Activated naive CD4-positive, alpha-beta T cell treated with anti-CD3 and anti-CD28 coated beads for 36 hours (primary cell): ENCODE results near the gene BTG1. TPM values are rescaled to one million over a fixed set of nuclear protein-coding genes. Genes with fewer than 3 reads are reported as not detected.

ENCODE experiments used
- CTCF ChIA-PET: fragments of 350-600 bp; sonication (Branson Sonifier 250); formaldehyde crosslinking; loops from one replicate; lab custom pipeline; 2021; ENCODE audit warnings: antibody characterized with exemption; lab: Charles Lee
- DNase-seq: peaks from one replicate; pipeline ENCODE4 v3.0.0-alpha.2; 2020
- H3K27ac Mint-ChIP-seq: one replicate; pipeline ENCODE4 v1.8.0; 2021; ENCODE audit warnings: mild to moderate bottlenecking, mixed read lengths
- H3K27me3 Mint-ChIP-seq: one replicate; pipeline ENCODE4 v1.8.0; 2021; ENCODE audit warnings: low read depth, mixed read lengths
- H3K36me3 Mint-ChIP-seq: one replicate; pipeline ENCODE4 v1.8.0; 2021; ENCODE audit warnings: low read depth, mixed read lengths
- H3K4me1 Mint-ChIP-seq: one replicate; pipeline ENCODE4 v1.8.0; 2021; ENCODE audit warnings: low read depth, mixed read lengths
- H3K4me3 Mint-ChIP-seq: one replicate; pipeline ENCODE4 v1.8.0; 2021; ENCODE audit warnings: mild to moderate bottlenecking, moderate library complexity, mixed read lengths
- H3K9me3 Mint-ChIP-seq: one replicate; pipeline ENCODE4 v1.8.0; 2021; ENCODE audit warnings: mixed read lengths
- intact Hi-C: fragments of 100-400 bp; cut with micrococcal nuclease; formaldehyde crosslinking; loops from one replicate; pipeline ENCODE4 v1.15.1; 2023
- total RNA-seq, 2 experiments: library from RNA; stranded (reverse); gene quantifications; one replicate each; pipeline ENCODE4 v1.2.3, GENCODE V29; 2021

BTG1 gene
- total RNA-seq, 2 experiments from 2014 or later = 218 to 223 TPM

GRCh38 chr12:92175961-92176360 is 30.3 kb upstream of the BTG1 start:
- peaks cover 21% of the 10 kb centered on the region for H3K4me1 Mint-ChIP-seq
- no peak overlapping the region for H3K4me3 Mint-ChIP-seq
- no peak for DNase-seq
- no peaks in the 10 kb centered on the region for H3K36me3 Mint-ChIP-seq
- H3K27me3 Mint-ChIP-seq = no peaks in the 10 kb centered on the region
- no peaks in the 10 kb centered on the region for H3K9me3 Mint-ChIP-seq
- intact Hi-C loops = no loop called here
- H3K27ac Mint-ChIP-seq = no peak overlapping the region
- CTCF ChIA-PET = no interaction called here

GRCh38 chr12:92170050-92170449 is 24.4 kb upstream of the BTG1 start:
- DNase-seq = no peak
- intact Hi-C loops = loop anchor here (1.0 kb wide), 1 partner anchor 15 kb away; no protein-coding TSS in a partner anchor
- CTCF ChIA-PET = interaction anchor here (0.6 to 1.2 kb wide), 3 partner anchors 20 to 286 kb away, joined by 3 to 4 read pairs (median 3); no protein-coding TSS in a partner anchor
- Mint-ChIP-seq H3K4me3 (no peak overlapping the region), H3K36me3 (no peaks in the 10 kb centered on the region), H3K27ac (no peak overlapping the region), H3K9me3 (no peaks in the 10 kb centered on the region), H3K4me1 (peaks cover 39% of the 10 kb centered on the region), H3K27me3 (no peaks in the 10 kb centered on the region)

- H3K4me1 Mint-ChIP-seq = peaks cover 53% of the 10 kb centered on the region
- no peaks in the 10 kb centered on the region for H3K9me3 Mint-ChIP-seq
- no peak for DNase-seq
- no peaks in the 10 kb centered on the region for H3K27me3 Mint-ChIP-seq
- H3K36me3 Mint-ChIP-seq = no peaks in the 10 kb centered on the region
- intact Hi-C loops = no loop called here
- no peak overlapping the region for H3K4me3 Mint-ChIP-seq
- H3K27ac Mint-ChIP-seq = no peak overlapping the region
- CTCF ChIA-PET = interaction anchor here (1.0 to 1.1 kb wide), 2 partner anchors 9 to 18 kb away, joined by 3 read pairs; no protein-coding TSS in a partner anchor
Observed at GRCh38 chr12:92167075-92167474, 21.4 kb upstream of the BTG1 start.

GRCh38 chr12:92164712-92165111 is 19.1 kb upstream of the BTG1 start:
- no peak overlapping the region for H3K4me3 Mint-ChIP-seq
- no peaks in the 10 kb centered on the region for H3K27me3 Mint-ChIP-seq
- CTCF ChIA-PET = no interaction called here
- no peak overlapping the region for H3K27ac Mint-ChIP-seq
- no peaks in the 10 kb centered on the region for H3K36me3 Mint-ChIP-seq
- DNase-seq = no peak
- no peaks in the 10 kb centered on the region for H3K9me3 Mint-ChIP-seq
- H3K4me1 Mint-ChIP-seq = peaks cover 60% of the 10 kb centered on the region
- intact Hi-C loops = no loop called here

GRCh38 chr12:92162079-92162478 is 16.4 kb upstream of the BTG1 start:
- H3K4me3 Mint-ChIP-seq = no peak overlapping the region
- no peaks in the 10 kb centered on the region for H3K9me3 Mint-ChIP-seq
- no peak for DNase-seq
- no peak overlapping the region for H3K27ac Mint-ChIP-seq
- no peaks in the 10 kb centered on the region for H3K27me3 Mint-ChIP-seq
- intact Hi-C loops = no loop called here
- CTCF ChIA-PET = no interaction called here
- peaks cover 70% of the 10 kb centered on the region for H3K4me1 Mint-ChIP-seq
- H3K36me3 Mint-ChIP-seq = no peaks in the 10 kb centered on the region

- Mint-ChIP-seq H3K27ac (peak overlapping the region; percentile 89), H3K27me3 (no peaks in the 10 kb centered on the region), H3K36me3 (no peaks in the 10 kb centered on the region), H3K4me1 (peaks cover 72% of the 10 kb centered on the region), H3K4me3 (peak overlapping the region; percentile 55), H3K9me3 (peaks cover 2% of the 10 kb centered on the region)
- DNase-seq = no peak
- CTCF ChIA-PET = no interaction called here
- intact Hi-C loops = loop anchor here (1.0 kb wide), 2 partner anchors 12 to 26 kb away; no protein-coding TSS in a partner anchor
Observed at GRCh38 chr12:92158796-92159439, 13.3 kb upstream of the BTG1 start.

- no peak overlapping the region for H3K4me3 Mint-ChIP-seq
- peaks cover 3% of the 10 kb centered on the region for H3K36me3 Mint-ChIP-seq
- CTCF ChIA-PET = no interaction called here
- intact Hi-C loops = no loop called here
- H3K4me1 Mint-ChIP-seq = peaks cover 58% of the 10 kb centered on the region
- no peaks in the 10 kb centered on the region for H3K27me3 Mint-ChIP-seq
- peaks cover 2% of the 10 kb centered on the region for H3K9me3 Mint-ChIP-seq
- H3K27ac Mint-ChIP-seq = peak overlapping the region; percentile 10
- DNase-seq = no peak
Observed at GRCh38 chr12:92156704-92157395, 11.2 kb upstream of the BTG1 start.

GRCh38 chr12:92156139-92156538 is 10.5 kb upstream of the BTG1 start:
- peaks cover 2% of the 10 kb centered on the region for H3K9me3 Mint-ChIP-seq
- H3K27ac Mint-ChIP-seq = no peak overlapping the region
- intact Hi-C loops = no loop called here
- CTCF ChIA-PET = interaction anchor here (0.6 kb wide), 1 partner anchor 54 kb away, joined by 3 read pairs; no protein-coding TSS in a partner anchor
- no peak for DNase-seq
- H3K27me3 Mint-ChIP-seq = no peaks in the 10 kb centered on the region
- peaks cover 52% of the 10 kb centered on the region for H3K4me1 Mint-ChIP-seq
- peaks cover 8% of the 10 kb centered on the region for H3K36me3 Mint-ChIP-seq
- H3K4me3 Mint-ChIP-seq = no peak overlapping the region

- Mint-ChIP-seq H3K36me3 (peaks cover 8% of the 10 kb centered on the region), H3K4me1 (peaks cover 48% of the 10 kb centered on the region), H3K27me3 (no peaks in the 10 kb centered on the region), H3K4me3 (no peak overlapping the region), H3K27ac (no peak overlapping the region), H3K9me3 (peaks cover 2% of the 10 kb centered on the region)
- CTCF ChIA-PET = interaction anchor here (0.6 kb wide), 1 partner anchor 55 kb away, joined by 3 read pairs; no protein-coding TSS in a partner anchor
- intact Hi-C loops = no loop called here
- DNase-seq = no peak
Observed at GRCh38 chr12:92155733-92156132, 10.1 kb upstream of the BTG1 start.

- no peaks in the 10 kb centered on the region for H3K27me3 Mint-ChIP-seq
- H3K9me3 Mint-ChIP-seq = peaks cover 2% of the 10 kb centered on the region
- CTCF ChIA-PET = no interaction called here
- peaks cover 40% of the 10 kb centered on the region for H3K4me1 Mint-ChIP-seq
- intact Hi-C loops = no loop called here
- no peak overlapping the region for H3K4me3 Mint-ChIP-seq
- DNase-seq = no peak
- H3K27ac Mint-ChIP-seq = no peak overlapping the region
- peaks cover 30% of the 10 kb centered on the region for H3K36me3 Mint-ChIP-seq
Observed at GRCh38 chr12:92151916-92152315, 6.3 kb upstream of the BTG1 start.

- H3K4me1 Mint-ChIP-seq = peaks cover 25% of the 10 kb centered on the region
- no peaks in the 10 kb centered on the region for H3K27me3 Mint-ChIP-seq
- intact Hi-C loops = loop anchor here (5.0 kb wide), 2 partner anchors 503 to 778 kb away; partner anchors contain the start of gene EEA1
- H3K9me3 Mint-ChIP-seq = no peaks in the 10 kb centered on the region
- H3K27ac Mint-ChIP-seq = peak overlapping the region; percentile 71
- CTCF ChIA-PET = interaction anchor here (0.6 to 1.6 kb wide), 8 partner anchors 17 to 1265 kb away, joined by 3 to 5 read pairs (median 4); no protein-coding TSS in a partner anchor
- DNase-seq = no peak
- H3K36me3 Mint-ChIP-seq = peaks cover 43% of the 10 kb centered on the region
- H3K4me3 Mint-ChIP-seq = peak overlapping the region; percentile 48
Observed at GRCh38 chr12:92149563-92149962, 3.9 kb upstream of the BTG1 start.

- intact Hi-C loops = loop anchor here (1.0 to 5.0 kb wide), 5 partner anchors 12 to 780 kb away; partner anchors contain the start of gene EEA1
- peaks cover 27% of the 10 kb centered on the region for H3K4me1 Mint-ChIP-seq
- H3K27ac Mint-ChIP-seq = peak overlapping the region; percentile 100
- H3K9me3 Mint-ChIP-seq = no peaks in the 10 kb centered on the region
- CTCF ChIA-PET = interaction anchor here (0.7 to 0.9 kb wide), 2 partner anchors 24 to 284 kb away, joined by 3 to 4 read pairs; no protein-coding TSS in a partner anchor
- H3K27me3 Mint-ChIP-seq = no peaks in the 10 kb centered on the region
- peak overlapping the region; percentile 100 for H3K4me3 Mint-ChIP-seq
- no peak for DNase-seq
- H3K36me3 Mint-ChIP-seq = peaks cover 64% of the 10 kb centered on the region
Observed at GRCh38 chr12:92147491-92147890, 1.8 kb upstream of the BTG1 start.
